GM21786 (cell line): ENCODE results near the gene NCBP3.

Source experiments
- ATAC-seq: cut with Tn5 transposase; IDR thresholded peaks from one replicate; pipeline ENCODE4 v1.9.1; 2021; ENCODE audit not compliant: unreplicated experiment

The NCBP3 gene

GRCh38 chr17:3813171-3813570 is 32.9 kb downstream of the NCBP3 start:
- ATAC-seq = no peak

GRCh38 chr17:3812771-3813170 is 33.3 kb downstream of the NCBP3 start:
- ATAC-seq = no peak

- no peak for ATAC-seq
Measured at GRCh38 chr17:3812284-3812683, 33.8 kb downstream of the NCBP3 start.

GRCh38 chr17:3810019-3810418 is 36.0 kb downstream of the NCBP3 start:
- ATAC-seq = no peak

- ATAC-seq = no peak
Measured at GRCh38 chr17:3809135-3809534, 36.9 kb downstream of the NCBP3 start.

GRCh38 chr17:3808701-3809100 is 37.3 kb downstream of the NCBP3 start:
- ATAC-seq = no peak

GRCh38 chr17:3805581-3805980 is 40.5 kb downstream of the NCBP3 start:
- no peak for ATAC-seq

- peak; percentile 76 for ATAC-seq
Measured at GRCh38 chr17:3804503-3804931, 41.5 kb downstream of the NCBP3 start.

GRCh38 chr17:3803308-3803640 is 42.8 kb downstream of the NCBP3 start:
- no peak for ATAC-seq

GRCh38 chr17:3802461-3803307 is 43.4 kb downstream of the NCBP3 start:
- no peak for ATAC-seq

GRCh38 chr17:3801792-3802191 is 44.3 kb downstream of the NCBP3 start:
- ATAC-seq = no peak

GRCh38 chr17:3801347-3801746 is 44.7 kb downstream of the NCBP3 start:
- no peak for ATAC-seq

- ATAC-seq = no peak
Measured at GRCh38 chr17:3800362-3801271, 45.4 kb downstream of the NCBP3 start, which contains the start of gene ITGAE. Gene ITGAE, minus strand, starts transcription at chr17:3801188. Its CDS starts 44 bp downstream, at chr17:3801144.

GRCh38 chr17:3799181-3799945 is 46.7 kb downstream of the NCBP3 start:
- ATAC-seq = no peak

GRCh38 chr17:3798273-3799180 is 47.5 kb downstream of the NCBP3 start:
- ATAC-seq = no peak

GRCh38 chr17:3796822-3797170 is 49.2 kb downstream of the NCBP3 start:
- peak; percentile 6 for ATAC-seq

- ATAC-seq = peak; percentile 60
Measured at GRCh38 chr17:3796110-3796821, 49.8 kb downstream of the NCBP3 start.

GRCh38 chr17:3795390-3796102 is 50.5 kb downstream of the NCBP3 start:
- ATAC-seq = no peak
